T-helper 17 cell (primary cell): ENCODE measurements around the gene ARL5A. TPM values are rescaled to one million over a fixed set of nuclear protein-coding genes. Genes with fewer than 3 reads are reported as not detected.

ENCODE experiments used
- ATAC-seq: fragments of 150-1000 bp; cut with Tn5 transposase; 2 replicates; pipeline ENCODE4 v1.10.0; 2021; ENCODE audit warnings: mild to moderate bottlenecking, moderate library complexity
- DNase-seq, 3 donors: peaks; one replicate each; pipeline versions ENCODE4 v3.0.0 to v3.0.0-alpha.2; 2020 to 2021
- H3K9me3 ChIP-seq: one replicate; pipeline ENCODE4 v1.7.0; 2013; ENCODE audit warnings: low read length, mild to moderate bottlenecking; ENCODE audit not compliant: control insufficient read depth, poor library complexity, severe bottlenecking
- H3K27ac Mint-ChIP-seq: one replicate; pipeline ENCODE4 v1.8.0; 2022; ENCODE audit warnings: mild to moderate bottlenecking, moderate library complexity, mixed read lengths
- H3K27me3 Mint-ChIP-seq: one replicate; pipeline ENCODE4 v1.8.0; 2022; ENCODE audit warnings: mixed read lengths
- H3K36me3 Mint-ChIP-seq: one replicate; pipeline ENCODE4 v1.8.0; 2022; ENCODE audit warnings: low read depth, mixed read lengths
- H3K4me1 Mint-ChIP-seq: one replicate; pipeline ENCODE4 v1.8.0; 2022; ENCODE audit warnings: mild to moderate bottlenecking, mixed read lengths
- H3K4me3 Mint-ChIP-seq: one replicate; pipeline ENCODE4 v1.8.0; 2022; ENCODE audit warnings: mild to moderate bottlenecking, moderate library complexity, mixed read lengths
- total RNA-seq, 4 donors: library from RNA in 2 of 4; stranded (reverse) in 2 of 4; gene quantifications; one replicate each; pipeline ENCODE4 v1.2.3 and lab custom pipeline; 2022 to 2026

ARL5A gene
- total RNA-seq, 2 donors from 2014 or later = 27.6 to 30.1 TPM

DNA sequence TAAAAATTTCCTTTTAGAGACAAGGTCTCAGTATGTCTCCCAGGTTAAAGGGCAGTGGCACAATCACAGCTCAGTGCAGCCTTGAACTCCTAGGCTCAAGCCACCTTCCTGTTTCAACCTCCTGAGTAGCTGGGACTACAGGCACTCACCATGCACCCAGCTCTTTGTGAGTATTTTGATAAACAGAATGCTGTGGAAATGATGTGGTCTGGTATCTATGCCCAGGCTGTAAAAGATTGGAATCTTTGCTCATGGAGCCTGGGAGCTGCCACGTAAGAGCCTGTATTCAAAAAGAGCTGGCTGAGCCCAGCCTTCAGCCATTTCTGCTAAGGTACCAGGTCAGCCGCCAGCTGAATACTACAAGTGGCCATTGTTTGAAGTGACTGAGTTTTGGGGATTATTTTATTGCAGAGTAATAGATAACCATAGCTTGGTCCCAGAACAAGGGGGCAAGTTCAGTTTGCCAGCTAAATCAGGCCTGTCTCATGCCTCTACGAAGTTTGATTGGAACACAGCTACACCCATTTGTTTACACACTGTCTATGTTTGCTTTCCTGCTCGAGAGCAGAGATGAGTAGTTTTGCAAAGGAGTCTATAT is 21.3 kb upstream of the ARL5A start:
- Mint-ChIP-seq H3K36me3 (no peaks in the 10 kb centered on the region), H3K27me3 (peaks cover 13% of the 10 kb centered on the region), H3K4me3 (no peak overlapping the region), H3K4me1 (no peaks in the 10 kb centered on the region), H3K27ac (no peak overlapping the region)
- ATAC-seq (no peak), DNase-seq (no peak)
- H3K9me3 ChIP-seq = no peaks in the 10 kb centered on the region

- no peaks in the 10 kb centered on the region for H3K9me3 ChIP-seq
- Mint-ChIP-seq H3K27me3 (peaks cover 11% of the 10 kb centered on the region), H3K4me3 (no peak overlapping the region), H3K27ac (no peak overlapping the region), H3K4me1 (no peaks in the 10 kb centered on the region), H3K36me3 (no peaks in the 10 kb centered on the region)
- ATAC-seq = no peak
- no peak for DNase-seq
Measured at GRCh38 chr2:151845884-151846283, 17.7 kb upstream of the ARL5A start.

DNA sequence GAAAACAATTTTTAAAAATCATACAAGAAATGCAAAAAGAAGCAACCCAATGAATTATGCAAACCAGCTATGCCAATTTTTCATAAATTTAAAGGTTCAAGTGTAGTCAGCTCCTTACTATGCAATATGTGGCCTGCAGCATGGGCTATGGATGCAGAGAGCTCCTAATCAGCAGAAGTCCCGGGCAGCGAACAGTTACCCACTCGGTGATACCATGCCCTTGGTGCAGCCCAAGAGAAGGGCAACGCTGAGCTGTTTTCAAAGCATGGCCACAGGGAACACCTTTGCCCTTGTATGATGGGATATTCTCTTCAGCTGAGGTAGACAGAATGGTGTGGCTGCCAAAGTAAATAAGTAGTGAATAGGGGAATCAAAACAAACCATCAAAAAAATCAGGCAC is 17.3 kb upstream of the ARL5A start:
- Mint-ChIP-seq H3K4me1 (no peaks in the 10 kb centered on the region), H3K4me3 (no peak overlapping the region), H3K27ac (no peak overlapping the region), H3K36me3 (no peaks in the 10 kb centered on the region), H3K27me3 (peaks cover 11% of the 10 kb centered on the region)
- ATAC-seq (no peak), DNase-seq (no peak)
- no peaks in the 10 kb centered on the region for H3K9me3 ChIP-seq

DNA sequence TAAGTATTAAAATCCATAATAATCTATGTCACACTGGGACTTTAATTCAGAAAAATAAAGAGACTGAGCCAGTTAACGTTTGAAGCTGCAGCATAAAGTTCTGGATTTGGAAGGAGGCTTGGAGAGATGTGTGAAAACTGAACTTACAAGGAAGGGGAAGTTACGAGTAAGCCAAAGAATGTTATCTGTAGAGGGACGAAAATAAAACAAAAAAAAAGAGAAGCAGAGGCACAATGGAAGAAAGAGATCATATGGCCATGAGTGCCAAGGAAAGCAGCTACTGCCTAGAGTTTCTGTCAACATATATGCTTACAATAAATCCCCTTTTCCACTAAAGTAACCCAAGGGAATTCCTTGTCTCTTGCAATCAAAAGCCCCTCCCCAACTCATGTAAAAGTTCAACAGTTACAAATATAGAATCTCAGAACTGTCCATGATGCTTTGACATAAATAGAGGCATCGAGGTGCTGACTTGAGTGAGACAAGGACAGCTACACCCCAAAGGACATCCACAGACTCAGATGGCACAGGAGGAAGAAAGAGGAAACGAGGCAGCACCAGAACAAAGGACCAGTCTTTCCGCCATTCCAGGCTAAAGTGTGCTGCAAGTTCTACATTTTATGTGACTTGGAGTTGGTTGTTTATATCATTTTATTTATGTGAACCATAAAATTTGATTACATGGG is 16.1 kb upstream of the ARL5A start:
- DNase-seq (no peak), ATAC-seq (no peak)
- Mint-ChIP-seq H3K27ac (no peak overlapping the region), H3K4me1 (no peaks in the 10 kb centered on the region), H3K4me3 (no peak overlapping the region), H3K27me3 (peaks cover 11% of the 10 kb centered on the region), H3K36me3 (no peaks in the 10 kb centered on the region)
- H3K9me3 ChIP-seq = no peaks in the 10 kb centered on the region

GRCh38 chr2:151843691-151844061 is 15.5 kb upstream of the ARL5A start:
- no peak for ATAC-seq
- no peaks in the 10 kb centered on the region for H3K36me3 Mint-ChIP-seq
- no peaks in the 10 kb centered on the region for H3K4me1 Mint-ChIP-seq
- H3K27me3 Mint-ChIP-seq = peaks cover 11% of the 10 kb centered on the region
- DNase-seq = no peak
- H3K9me3 ChIP-seq = no peaks in the 10 kb centered on the region
- no peak overlapping the region for H3K27ac Mint-ChIP-seq
- no peak overlapping the region for H3K4me3 Mint-ChIP-seq

DNA sequence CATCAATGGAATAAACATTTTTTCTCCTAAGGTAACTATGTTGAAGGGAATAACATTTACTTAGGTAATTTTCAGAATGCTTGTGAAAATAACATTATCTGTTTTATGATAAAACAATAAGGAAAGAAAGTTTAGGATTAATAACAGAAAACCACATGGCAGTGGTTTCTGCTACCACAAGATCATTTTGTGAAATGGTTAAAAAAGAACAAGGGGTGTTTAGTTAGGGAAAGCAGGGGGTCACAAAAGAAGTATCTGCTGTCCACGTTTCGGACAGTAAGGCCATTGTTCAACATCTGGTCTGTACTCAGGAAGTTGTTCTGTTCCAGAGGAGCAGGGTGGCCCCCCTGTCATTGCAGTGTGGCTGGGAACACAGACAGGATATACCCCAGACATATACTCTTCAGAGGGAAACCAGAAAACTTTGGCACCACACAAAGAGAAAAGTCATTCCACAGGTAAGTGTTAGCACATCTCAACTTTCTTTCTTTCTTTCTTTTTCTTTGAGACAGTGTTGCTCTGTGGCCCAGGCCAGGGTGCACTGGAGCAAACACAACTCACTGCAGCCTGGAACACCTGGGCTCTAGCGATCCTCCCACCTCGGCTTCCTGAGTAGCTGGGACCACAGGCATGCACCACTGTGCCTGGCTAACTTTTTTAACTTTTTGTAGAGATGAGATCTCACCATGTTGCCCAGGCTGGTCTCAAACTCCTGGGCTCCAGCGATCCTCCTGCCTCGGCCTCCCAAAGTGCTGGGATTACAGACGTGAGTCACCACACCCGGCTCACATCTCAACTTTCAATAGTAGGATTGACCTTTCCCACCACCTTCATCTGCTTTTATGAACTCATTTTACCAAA is 14.8 kb upstream of the ARL5A start:
- H3K4me3 Mint-ChIP-seq = no peak overlapping the region
- H3K9me3 ChIP-seq = no peaks in the 10 kb centered on the region
- DNase-seq (no peak), ATAC-seq (no peak)
- no peaks in the 10 kb centered on the region for H3K36me3 Mint-ChIP-seq
- H3K4me1 Mint-ChIP-seq = no peaks in the 10 kb centered on the region
- H3K27me3 Mint-ChIP-seq = peaks cover 9% of the 10 kb centered on the region
- no peak overlapping the region for H3K27ac Mint-ChIP-seq

GRCh38 chr2:151841047-151841424 is 12.8 kb upstream of the ARL5A start:
- Mint-ChIP-seq H3K27ac (no peak overlapping the region), H3K36me3 (no peaks in the 10 kb centered on the region), H3K4me1 (no peaks in the 10 kb centered on the region), H3K27me3 (peaks cover 5% of the 10 kb centered on the region), H3K4me3 (no peak overlapping the region)
- ATAC-seq (no peak), DNase-seq (no peak)
- H3K9me3 ChIP-seq = no peaks in the 10 kb centered on the region

DNA sequence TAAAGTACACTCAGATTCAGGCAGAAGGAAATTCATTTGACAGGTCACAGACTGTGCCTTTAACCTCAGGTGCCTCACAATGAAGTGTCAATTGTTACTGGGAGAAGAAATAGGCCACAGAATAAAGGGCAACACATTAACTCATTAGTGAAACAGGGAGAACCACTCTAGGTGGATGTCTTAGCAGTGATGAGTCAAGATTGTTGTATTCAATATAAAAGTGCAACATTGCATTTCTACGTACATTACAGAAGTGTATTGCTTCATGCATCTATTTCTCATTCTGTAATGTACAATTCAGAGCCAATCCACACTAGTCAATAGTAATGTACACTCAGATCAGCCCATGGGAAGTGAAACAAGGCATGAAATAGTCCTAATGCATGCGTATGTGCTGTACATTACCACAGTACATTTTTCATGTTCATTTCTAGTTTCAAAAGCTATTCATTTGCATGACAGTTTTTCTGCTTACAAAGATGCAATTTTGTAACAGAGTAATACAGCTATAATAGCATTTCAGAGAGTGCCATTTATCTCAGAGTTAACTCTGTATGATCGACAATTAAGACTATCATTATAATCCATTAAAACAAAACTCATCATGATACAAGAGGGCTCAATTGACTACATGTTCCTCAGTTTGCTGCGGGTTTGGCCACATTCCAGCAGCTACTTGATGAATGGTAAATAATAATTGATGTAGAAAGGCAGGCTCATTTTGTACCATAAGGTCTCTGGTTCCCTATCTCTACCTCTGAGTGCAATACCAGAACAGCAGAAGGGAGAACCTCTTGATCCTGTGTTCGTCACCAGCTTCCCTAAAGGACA is 12.2 kb upstream of the ARL5A start:
- Mint-ChIP-seq H3K36me3 (no peaks in the 10 kb centered on the region), H3K4me1 (peaks cover 2% of the 10 kb centered on the region), H3K27ac (no peak overlapping the region), H3K27me3 (peaks cover 5% of the 10 kb centered on the region), H3K4me3 (no peak overlapping the region)
- no peaks in the 10 kb centered on the region for H3K9me3 ChIP-seq
- ATAC-seq (no peak), DNase-seq (no peak)

DNA sequence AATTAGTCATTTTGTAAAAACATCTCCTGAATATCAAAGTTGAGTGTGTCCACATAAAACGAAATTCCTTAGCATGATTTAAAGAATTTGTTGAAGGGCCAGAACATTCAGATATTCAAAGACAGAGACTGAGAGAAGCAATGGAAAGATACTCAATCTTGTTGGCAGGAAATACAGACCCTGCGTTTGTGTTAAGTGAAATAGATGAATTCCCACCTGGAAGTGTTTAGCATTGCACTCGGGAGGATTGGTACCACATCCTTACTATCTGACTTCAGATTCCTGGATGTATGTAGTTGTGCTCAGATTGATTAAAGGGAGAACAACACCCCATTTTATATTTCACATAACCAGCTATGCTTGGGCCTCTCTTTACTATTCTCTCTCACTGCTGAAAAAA is 9.7 kb upstream of the ARL5A start:
- no peak for DNase-seq
- Mint-ChIP-seq H3K27me3 (no peaks in the 10 kb centered on the region), H3K4me3 (no peak overlapping the region), H3K36me3 (no peaks in the 10 kb centered on the region), H3K4me1 (peaks cover 2% of the 10 kb centered on the region), H3K27ac (no peak overlapping the region)
- ATAC-seq = no peak
- no peaks in the 10 kb centered on the region for H3K9me3 ChIP-seq

DNA sequence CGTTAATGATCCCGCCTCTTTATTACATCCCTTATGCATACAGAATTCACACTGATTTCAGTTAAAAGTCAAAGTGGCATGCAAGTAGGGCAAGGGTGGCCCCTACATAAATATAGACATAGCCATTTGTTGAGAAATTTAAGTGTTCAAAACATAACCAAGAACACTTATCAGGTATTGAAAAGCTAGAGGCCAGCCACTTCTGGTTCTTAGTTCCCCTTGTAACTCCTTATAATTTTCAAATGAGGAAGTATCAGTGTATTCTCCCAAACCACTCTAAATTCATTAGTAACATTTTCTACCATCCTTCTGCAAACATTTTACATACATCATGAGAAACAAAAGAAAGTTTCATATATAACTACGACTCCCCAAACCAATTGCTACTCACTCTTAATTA is 5.8 kb upstream of the ARL5A start:
- H3K9me3 ChIP-seq = no peaks in the 10 kb centered on the region
- Mint-ChIP-seq H3K36me3 (no peaks in the 10 kb centered on the region), H3K4me3 (no peak overlapping the region), H3K27me3 (no peaks in the 10 kb centered on the region), H3K27ac (no peak overlapping the region), H3K4me1 (peaks cover 2% of the 10 kb centered on the region)
- DNase-seq = no peak
- ATAC-seq = no peak

- H3K4me1 Mint-ChIP-seq = peaks cover 24% of the 10 kb centered on the region
- DNase-seq (no peak), ATAC-seq (no peak)
- no peak overlapping the region for H3K27ac Mint-ChIP-seq
- no peak overlapping the region for H3K4me3 Mint-ChIP-seq
- no peaks in the 10 kb centered on the region for H3K27me3 Mint-ChIP-seq
- H3K9me3 ChIP-seq = no peaks in the 10 kb centered on the region
- peaks cover 2% of the 10 kb centered on the region for H3K36me3 Mint-ChIP-seq
Measured at GRCh38 chr2:151830961-151831360, 2.7 kb upstream of the ARL5A start.

GRCh38 chr2:151828890-151829324 is 686 bp upstream of the ARL5A start:
- no peak for ATAC-seq

More at GRCh38 chr2:151828890-151829324, 686 bp upstream of the ARL5A start:
- Mint-ChIP-seq H3K4me3 (peak overlapping the region; percentile 92), H3K27ac (peak overlapping the region; percentile 91), H3K27me3 (no peaks in the 10 kb centered on the region), H3K36me3 (peaks cover 2% of the 10 kb centered on the region), H3K4me1 (peaks cover 31% of the 10 kb centered on the region)
- no peak for DNase-seq
- H3K9me3 ChIP-seq = no peaks in the 10 kb centered on the region
